IMR-90 (cell line): ENCODE results near the gene KRT73. TPM values are rescaled to one million over a fixed set of nuclear protein-coding genes. Genes with fewer than 3 reads are reported as not detected.

Source experiments
- ATAC-seq: fragments of 200-7000 bp; cut with Tn5 transposase; 2 replicates; pipeline ENCODE4 v1.9.1; 2020; ENCODE audit warnings: low read depth, mild to moderate bottlenecking, moderate library complexity
- BruUV-seq: library from RNA; stranded (reverse); fragments of 400-500 nt; replicated peaks from 2 replicates; lab custom pipeline; 2021; lab: Mats Ljungman, UMichigan
- CTCF ChIA-PET: fragments of 300-600 bp; formaldehyde crosslinking; extraction: SDS; loops from one replicate; lab custom pipeline; 2021; ENCODE audit warnings: antibody characterized with exemption; lab: Yijun Ruan, JAX
- POLR2A ChIA-PET: fragments of 300-600 bp; sonication (Branson Sonifier 250); formaldehyde crosslinking; loops from one replicate; lab custom pipeline; 2022; ENCODE audit warnings: antibody characterized with exemption; ENCODE audit not compliant: unreplicated experiment; lab: Charles Lee
- DNase-seq: peaks from one replicate; pipeline ENCODE4 v3.0.0; 2013
- H2AFZ ChIP-seq: replicated peaks from 2 replicates; pipeline ENCODE3; 2013; ENCODE audit warnings: low read length, mild to moderate bottlenecking; ENCODE audit not compliant: poor library complexity
- H2AK5ac ChIP-seq: 2 replicates; pipeline ENCODE4 v1.6.1; 2013; ENCODE audit warnings: low read depth, low read length, inconsistent platforms
- H2AK9ac ChIP-seq: replicated peaks from 2 replicates; pipeline ENCODE3; 2013; ENCODE audit warnings: mild to moderate bottlenecking, low read depth, low read length, moderate library complexity; ENCODE audit not compliant: poor library complexity
- H2BK120ac ChIP-seq: 2 replicates; pipeline ENCODE4 v1.6.1; 2013; ENCODE audit warnings: low read depth, low read length, inconsistent platforms
- H2BK15ac ChIP-seq: 3 replicates; pipeline ENCODE4 v1.6.1; 2013; ENCODE audit warnings: low read depth, low read length, inconsistent platforms
- H2BK20ac ChIP-seq: 2 replicates; pipeline ENCODE4 v1.6.1; 2013; ENCODE audit warnings: low read depth, mild to moderate bottlenecking, inconsistent platforms, low read length, moderate library complexity
- H2BK5ac ChIP-seq: 2 replicates; pipeline ENCODE4 v1.6.1; 2013; ENCODE audit warnings: mild to moderate bottlenecking, low read depth, low read length, inconsistent platforms; ENCODE audit not compliant: poor library complexity, severe bottlenecking
- H3K14ac ChIP-seq: replicated peaks from 2 replicates; pipeline ENCODE4 v1.6.1; 2013; ENCODE audit warnings: low read depth, low read length, inconsistent platforms
- H3K18ac ChIP-seq: 2 replicates; pipeline ENCODE4 v1.6.1; 2013; ENCODE audit warnings: low read depth, low read length, control low read depth
- H3K23ac ChIP-seq: 2 replicates; pipeline ENCODE4 v1.6.1; 2013; ENCODE audit warnings: low read depth, low read length, inconsistent platforms
- H3K27ac ChIP-seq: 2 replicates; pipeline ENCODE4 v1.5.1; 2013; ENCODE audit warnings: mild to moderate bottlenecking, control low read depth, low read length; ENCODE audit not compliant: insufficient read depth
- H3K27me3 ChIP-seq: 2 replicates; pipeline ENCODE4 v1.6.1; 2013; ENCODE audit warnings: low read length; ENCODE audit not compliant: control insufficient read depth, insufficient read depth
- H3K36me3 ChIP-seq: 2 replicates; pipeline ENCODE4 v1.6.1; 2013; ENCODE audit warnings: low read length, mixed read lengths; ENCODE audit not compliant: control insufficient read depth, insufficient read depth
- H3K4ac ChIP-seq: 2 replicates; pipeline ENCODE4 v1.6.1; 2013; ENCODE audit warnings: low read depth, low read length, inconsistent platforms
- H3K4me1 ChIP-seq: 2 replicates; pipeline ENCODE4 v1.6.1; 2013; ENCODE audit warnings: low read length, mixed read lengths; ENCODE audit not compliant: control insufficient read depth, insufficient read depth
- H3K4me2 ChIP-seq: 2 replicates; pipeline ENCODE4 v1.6.1; 2013; ENCODE audit warnings: low read depth, mild to moderate bottlenecking, control low read depth, low read length, moderate library complexity
- H3K4me3 ChIP-seq: 2 replicates; pipeline ENCODE4 v1.5.1; 2013; ENCODE audit warnings: low read depth, mild to moderate bottlenecking, control low read depth, low read length, moderate library complexity; ENCODE audit not compliant: insufficient read depth
- H3K56ac ChIP-seq: 2 replicates; pipeline ENCODE4 v1.6.1; 2013; ENCODE audit warnings: low read length, inconsistent platforms; ENCODE audit not compliant: insufficient read depth; ENCODE audit errors: extremely low read depth
- H3K79me1 ChIP-seq, 2 experiments: 2 replicates each; pipeline ENCODE4 v1.6.1; 2013; ENCODE audit warnings: low read length in 2 of 2, inconsistent platforms in 1 of 2, low read depth in 1 of 2
- H3K9ac ChIP-seq: 2 replicates; pipeline ENCODE4 v1.6.1; 2013; ENCODE audit warnings: low read depth, low read length, control low read depth
- H3K9me1 ChIP-seq: 2 replicates; pipeline ENCODE4 v1.6.1; 2013; ENCODE audit warnings: low read length, inconsistent platforms; ENCODE audit not compliant: insufficient read depth
- H3K9me3 ChIP-seq: 2 replicates; pipeline ENCODE4 v1.6.1; 2013; ENCODE audit warnings: low read length; ENCODE audit not compliant: control insufficient read depth, insufficient read depth
- H4K20me1 ChIP-seq: 2 replicates; pipeline ENCODE4 v1.6.1; 2013; ENCODE audit warnings: low read length, inconsistent platforms; ENCODE audit not compliant: insufficient read depth
- H4K5ac ChIP-seq: 2 replicates; pipeline ENCODE4 v1.6.1; 2013; ENCODE audit warnings: mild to moderate bottlenecking, low read depth, low read length, control low read depth
- H4K8ac ChIP-seq, 2 experiments: 2 replicates each; pipeline ENCODE4 v1.6.1; 2013; ENCODE audit warnings: low read depth in 2 of 2, low read length in 2 of 2, control low read depth in 1 of 2, inconsistent platforms in 1 of 2
- H4K91ac ChIP-seq: 2 replicates; pipeline ENCODE4 v1.6.1; 2013; ENCODE audit warnings: low read depth, low read length, inconsistent platforms; ENCODE audit not compliant: insufficient read depth
- BHLHE40 ChIP-seq: fragments of 150-350 bp; IDR thresholded peaks from 2 replicates; pipeline ENCODE4 v1.6.1; 2016; ENCODE audit warnings: mild to moderate bottlenecking, low read depth, low read length
- CEBPB ChIP-seq: IDR thresholded peaks from 2 replicates; pipeline ENCODE4 v1.6.1; 2012; ENCODE audit warnings: low read depth, low read length, improper control_type of control experiment
- FOS ChIP-seq: fragments of 150-350 bp; IDR thresholded peaks from 2 replicates; pipeline ENCODE4 v1.6.1; 2016; ENCODE audit warnings: low read depth, low read length
- MAFK ChIP-seq: IDR thresholded peaks from 2 replicates; pipeline ENCODE4 v1.6.1; 2012; ENCODE audit warnings: low read depth, low read length, improper control_type of control experiment
- MAZ ChIP-seq: IDR thresholded peaks from 2 replicates; pipeline ENCODE4 v1.6.1; 2012; ENCODE audit warnings: low read depth, mild to moderate bottlenecking, low read length, improper control_type of control experiment, moderate library complexity, borderline replicate concordance
- MXI1 ChIP-seq: IDR thresholded peaks from 2 replicates; pipeline ENCODE4 v1.6.1; 2012; ENCODE audit warnings: low read depth, mild to moderate bottlenecking, low read length, moderate library complexity, borderline replicate concordance
- NFE2L2 ChIP-seq: fragments of 150-350 bp; IDR thresholded peaks from 2 replicates; pipeline ENCODE4 v1.6.1; 2016; ENCODE audit warnings: low read depth, mild to moderate bottlenecking, low read length
- POLR2A ChIP-seq: IDR thresholded peaks from 2 replicates; pipeline ENCODE4 v1.6.1; 2012; ENCODE audit warnings: mild to moderate bottlenecking, low read depth, low read length
- RCOR1 ChIP-seq: IDR thresholded peaks from 2 replicates; pipeline ENCODE4 v1.6.1; 2012; ENCODE audit warnings: mild to moderate bottlenecking, low read length, improper control_type of control experiment; ENCODE audit not compliant: insufficient replicate concordance
- RFX5 ChIP-seq: IDR thresholded peaks from 2 replicates; pipeline ENCODE4 v1.8.0; 2012; ENCODE audit warnings: low read depth, mild to moderate bottlenecking, low read length, moderate library complexity
- SMC3 ChIP-seq: fragments of 150-350 bp; IDR thresholded peaks from 2 replicates; pipeline ENCODE4 v1.6.1; 2016; ENCODE audit warnings: low read depth, mild to moderate bottlenecking, antibody characterized with exemption, low read length, moderate library complexity
- USF2 ChIP-seq: fragments of 150-350 bp; IDR thresholded peaks from 2 replicates; pipeline ENCODE4 v1.6.1; 2017; ENCODE audit warnings: mild to moderate bottlenecking, antibody characterized with exemption, low read length, low read depth
- WGBS, 2 experiments: methylation state at CpG; one replicate each; pipeline versions ENCODE4 v1.1.5 to v1.1.7; 2013; ENCODE audit warnings: missing lambda C conversion rate in 2 of 2; ENCODE audit not compliant: insufficient read length in 1 of 2; ENCODE audit errors: extremely low coverage in 2 of 2; 5-methylcytosine and 5-hydroxymethylcytosine counted together
- dilution Hi-C: fragments of 300-500 bp; cut with HindIII; formaldehyde crosslinking; loops from one replicate; pipeline ENCODE4 v1.14.3; 2018; ENCODE audit warnings: low sequenced_read_pairs; ENCODE audit not compliant: unreplicated experiment
- in situ Hi-C: fragments of 300-500 bp; cut with MboI; formaldehyde crosslinking; loops from 3 replicates; pipeline ENCODE4 v1.14.3; 2019; ENCODE audit warnings: low sequenced_read_pairs, inconsistent platforms, mixed read lengths
- intact Hi-C: fragments of 100-400 bp; cut with micrococcal nuclease; formaldehyde crosslinking; loops from 2 replicates; pipeline ENCODE4 v1.10.0; 2022
- polyA plus RNA-seq, 3 experiments: library from polyadenylated mRNA; depleted of rRNA; stranded (reverse); fragments of >200 nt; gene quantifications; 2 replicates each; pipeline ENCODE4 v1.2.3, GENCODE V29; 2012; ENCODE audit warnings: low replicate concordance in 1 of 3
- total RNA-seq: library from RNA; depleted of rRNA; stranded (reverse); fragments of >200 nt; gene quantifications from 2 replicates; pipeline ENCODE4 v1.2.3, GENCODE V29; 2012
- TF ChIP-seq, protein P1 (sequence below): conservative IDR thresholded peaks from 2 replicates; pipeline ENCODE4 v1.5.1; 2012; ENCODE audit warnings: mild to moderate bottlenecking, low read depth, low read length, improper control_type of control experiment
- TF ChIP-seq, protein P2 (sequence below): fragments of 150-350 bp; IDR thresholded peaks from 2 replicates; pipeline ENCODE4 v1.6.1; 2016; ENCODE audit warnings: low read depth, mild to moderate bottlenecking, low read length, moderate library complexity, borderline replicate concordance

The KRT73 gene
- total and polyA plus RNA-seq, 2 of the 4 experiments (the other 2 are of a cell fraction): not detected

DNA sequence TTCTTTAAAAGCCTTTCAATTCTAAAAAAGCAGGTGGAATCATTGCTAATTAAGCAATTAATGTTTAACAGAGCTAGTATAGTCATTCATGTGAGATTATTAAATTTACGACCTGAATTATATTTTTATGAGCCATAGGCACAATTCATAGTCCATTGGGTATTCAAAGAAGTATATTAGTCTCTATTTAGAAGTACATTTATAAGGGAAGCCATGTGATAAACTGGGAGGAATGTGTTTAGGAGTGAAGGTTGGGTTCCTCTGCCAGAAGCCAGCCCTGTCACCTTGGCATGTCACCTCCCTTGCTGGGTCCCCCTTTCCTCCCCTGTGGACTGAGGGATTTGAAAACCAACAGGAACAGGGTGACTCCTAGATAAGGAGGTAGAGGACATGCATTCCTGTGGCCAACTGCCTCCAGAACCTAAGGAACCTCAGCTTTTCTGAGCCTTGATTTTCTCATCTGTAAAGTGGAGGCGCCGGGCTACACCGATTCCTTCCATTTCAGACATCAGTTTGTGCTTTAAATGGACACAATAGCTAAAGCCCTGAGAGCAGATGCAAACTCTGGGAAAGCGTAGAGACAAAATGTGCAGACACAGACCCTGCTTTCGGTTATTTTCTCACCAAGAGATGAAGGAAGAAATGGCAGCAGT is 39.0 kb upstream of the KRT73 start:
- Histone ChIP-seq H2BK5ac (no peak overlapping the region), H2AFZ (no peak overlapping the region), H3K14ac (no peak overlapping the region), H3K23ac (no peak overlapping the region), H2BK15ac (no peak overlapping the region), H2BK120ac (no peak overlapping the region), H2BK20ac (no peak overlapping the region), H2AK5ac (no peak overlapping the region), H3K4me3 (no peak overlapping the region), H3K4me2 (no peak overlapping the region), H3K4me1 (no peaks in the 10 kb centered on the region), H3K79me1 (no peaks in the 10 kb centered on the region), H3K18ac (no peak overlapping the region), H3K9me1 (no peaks in the 10 kb centered on the region), H3K9ac (no peak overlapping the region), H3K27ac (no peak overlapping the region), H4K5ac (no peak overlapping the region), H3K9me3 (no peaks in the 10 kb centered on the region), H3K4ac (no peak overlapping the region), H4K8ac (no peak overlapping the region), H3K27me3 (peaks cover 16% of the 10 kb centered on the region), H3K36me3 (no peaks in the 10 kb centered on the region), H3K56ac (no peak overlapping the region), H2AK9ac (no peak overlapping the region), H4K20me1 (no peaks in the 10 kb centered on the region), H4K91ac (no peak overlapping the region)
- in situ Hi-C loops: no loop called here
- ChIA-PET CTCF (no interaction called here), POLR2A (no interaction called here)
- no TSS peak for BruUV-seq
- DNase-seq (no peak), ATAC-seq (no peak)
- intact Hi-C loops: no loop called here
- TF ChIP-seq POLR2A: no peak
- no peak for TF ChIP-seq RFX5
- TF ChIP-seq SMC3: no peak
- no peak for TF ChIP-seq NFE2L2
- TF ChIP-seq FOS: no peak
- TF ChIP-seq, protein P1, sequence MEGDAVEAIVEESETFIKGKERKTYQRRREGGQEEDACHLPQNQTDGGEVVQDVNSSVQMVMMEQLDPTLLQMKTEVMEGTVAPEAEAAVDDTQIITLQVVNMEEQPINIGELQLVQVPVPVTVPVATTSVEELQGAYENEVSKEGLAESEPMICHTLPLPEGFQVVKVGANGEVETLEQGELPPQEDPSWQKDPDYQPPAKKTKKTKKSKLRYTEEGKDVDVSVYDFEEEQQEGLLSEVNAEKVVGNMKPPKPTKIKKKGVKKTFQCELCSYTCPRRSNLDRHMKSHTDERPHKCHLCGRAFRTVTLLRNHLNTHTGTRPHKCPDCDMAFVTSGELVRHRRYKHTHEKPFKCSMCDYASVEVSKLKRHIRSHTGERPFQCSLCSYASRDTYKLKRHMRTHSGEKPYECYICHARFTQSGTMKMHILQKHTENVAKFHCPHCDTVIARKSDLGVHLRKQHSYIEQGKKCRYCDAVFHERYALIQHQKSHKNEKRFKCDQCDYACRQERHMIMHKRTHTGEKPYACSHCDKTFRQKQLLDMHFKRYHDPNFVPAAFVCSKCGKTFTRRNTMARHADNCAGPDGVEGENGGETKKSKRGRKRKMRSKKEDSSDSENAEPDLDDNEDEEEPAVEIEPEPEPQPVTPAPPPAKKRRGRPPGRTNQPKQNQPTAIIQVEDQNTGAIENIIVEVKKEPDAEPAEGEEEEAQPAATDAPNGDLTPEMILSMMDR: no peak
- TF ChIP-seq RCOR1: no peak
- TF ChIP-seq USF2: no peak
- TF ChIP-seq CEBPB: no peak
- TF ChIP-seq BHLHE40: no peak
- no peak for TF ChIP-seq MAFK
- no peak for TF ChIP-seq MXI1
- TF ChIP-seq, protein P2, sequence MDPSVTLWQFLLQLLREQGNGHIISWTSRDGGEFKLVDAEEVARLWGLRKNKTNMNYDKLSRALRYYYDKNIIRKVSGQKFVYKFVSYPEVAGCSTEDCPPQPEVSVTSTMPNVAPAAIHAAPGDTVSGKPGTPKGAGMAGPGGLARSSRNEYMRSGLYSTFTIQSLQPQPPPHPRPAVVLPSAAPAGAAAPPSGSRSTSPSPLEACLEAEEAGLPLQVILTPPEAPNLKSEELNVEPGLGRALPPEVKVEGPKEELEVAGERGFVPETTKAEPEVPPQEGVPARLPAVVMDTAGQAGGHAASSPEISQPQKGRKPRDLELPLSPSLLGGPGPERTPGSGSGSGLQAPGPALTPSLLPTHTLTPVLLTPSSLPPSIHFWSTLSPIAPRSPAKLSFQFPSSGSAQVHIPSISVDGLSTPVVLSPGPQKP: no peak
- no peak for TF ChIP-seq MAZ
- WGBS, 2 experiments: 89% methylated on average over 5 of the region's 6 CpGs; no CpG with 5 or more reads in 1 of the 2 experiments
- dilution Hi-C loops: no loop called here
